Islet precursor cell (in vitro differentiated cells): Measurements from ENCODE around the gene SPATA19.
A peak's percentile ranks its signal among the peaks of the same experiment; 100 is the strongest.

Experiments used
- DNase-seq: peaks from one replicate; pipeline ENCODE4 v3.0.0-alpha.2; 2018

The SPATA19 gene

GRCh38 chr11:133817449-133817848 is 27.9 kb downstream of the SPATA19 start:
- peak; percentile 32 for DNase-seq

GRCh38 chr11:133816146-133816870 is 29.0 kb downstream of the SPATA19 start:
- peak; percentile 25 for DNase-seq

- DNase-seq: no peak
Observed at GRCh38 chr11:133815636-133816035, 29.7 kb downstream of the SPATA19 start.

GRCh38 chr11:133814588-133815100 is 30.7 kb downstream of the SPATA19 start:
- peak; percentile 57 for DNase-seq

- DNase-seq: no peak
Observed at GRCh38 chr11:133811850-133812685, 33.2 kb downstream of the SPATA19 start.

GRCh38 chr11:133810766-133811165 is 34.5 kb downstream of the SPATA19 start:
- DNase-seq: no peak

GRCh38 chr11:133809569-133810491 is 35.5 kb downstream of the SPATA19 start:
- DNase-seq: peak; percentile 96

GRCh38 chr11:133808393-133809140 is 36.7 kb downstream of the SPATA19 start:
- DNase-seq: no peak

- no peak for DNase-seq
Observed at GRCh38 chr11:133803026-133803425, 42.3 kb downstream of the SPATA19 start.

- no peak for DNase-seq
Observed at GRCh38 chr11:133801356-133801755, 44.0 kb downstream of the SPATA19 start.

- DNase-seq: no peak
Observed at GRCh38 chr11:133800666-133801065, 44.6 kb downstream of the SPATA19 start.

GRCh38 chr11:133797554-133797953 is 47.8 kb downstream of the SPATA19 start:
- no peak for DNase-seq

GRCh38 chr11:133796043-133796795 is 49.1 kb downstream of the SPATA19 start:
- no peak for DNase-seq

- no peak for DNase-seq
Observed at GRCh38 chr11:133795088-133795487, 50.2 kb downstream of the SPATA19 start.

GRCh38 chr11:133794205-133794604 is 51.1 kb downstream of the SPATA19 start:
- DNase-seq: no peak

- DNase-seq: no peak
Observed at GRCh38 chr11:133793271-133794035, 51.9 kb downstream of the SPATA19 start.

GRCh38 chr11:133790995-133791394 is 54.3 kb downstream of the SPATA19 start:
- peak; percentile 72 for DNase-seq
